BE2C (cell line): ENCODE results near the gene FAM3A.

Experiments used
- DNase-seq: peaks from one replicate; pipeline ENCODE4 v3.0.0-alpha.2; 2020
- H3K27me3 ChIP-seq: fragments of 250-450 bp; sonication (Bioruptor Pico); 2 replicates; pipeline ENCODE4 v1.5.1; 2020; ENCODE audit warnings: mild to moderate bottlenecking
- H3K36me3 ChIP-seq: fragments of 250-450 bp; sonication (Bioruptor Pico); 2 replicates; pipeline ENCODE4 v1.5.1; 2020; ENCODE audit warnings: mild to moderate bottlenecking
- H3K4me1 ChIP-seq: fragments of 250-450 bp; sonication (Bioruptor Pico); 2 replicates; pipeline ENCODE4 v1.5.1; 2020
- H3K4me3 ChIP-seq: 2 replicates; pipeline ENCODE4 v1.5.1; 2011; ENCODE audit warnings: low read depth, low read length
- H3K9me3 ChIP-seq: fragments of 250-450 bp; sonication (Bioruptor Pico); 2 replicates; pipeline ENCODE4 v1.5.1; 2020
- TF ChIP-seq, protein P1 (sequence below): IDR thresholded peaks from 2 replicates; pipeline ENCODE4 v1.5.1; 2012; ENCODE audit warnings: mild to moderate bottlenecking, low read depth, low read length

Gene FAM3A

DNA sequence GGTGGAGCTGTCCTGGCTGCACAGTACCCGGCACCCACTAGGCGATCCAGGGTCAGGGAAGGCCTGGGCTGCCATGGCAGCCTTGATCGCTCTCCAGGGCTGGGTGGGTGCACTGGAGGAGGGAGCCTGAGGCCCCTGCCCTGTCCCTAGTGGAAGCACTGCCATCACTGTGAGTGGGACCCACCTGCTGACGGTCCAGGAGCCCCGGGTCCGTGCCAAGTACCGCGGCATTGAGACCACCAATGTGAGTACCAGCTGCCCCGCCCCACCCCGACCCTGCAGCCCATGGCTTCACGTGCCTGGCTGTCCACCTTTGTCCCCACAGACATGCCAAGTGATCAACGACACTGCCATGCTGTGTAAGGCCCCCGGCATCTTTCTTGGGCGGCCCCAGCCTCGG, 49.1 kb downstream of the FAM3A start:
- Histone ChIP-seq H3K4me1 (no peaks in the 10 kb centered on the region), H3K27me3 (no peaks in the 10 kb centered on the region), H3K36me3 (no peaks in the 10 kb centered on the region; the same call in 1 of the 2 replicates), H3K4me3 (no peak overlapping the region), H3K9me3 (no peaks in the 10 kb centered on the region)
- DNase-seq = no peak
- TF ChIP-seq, protein P1, sequence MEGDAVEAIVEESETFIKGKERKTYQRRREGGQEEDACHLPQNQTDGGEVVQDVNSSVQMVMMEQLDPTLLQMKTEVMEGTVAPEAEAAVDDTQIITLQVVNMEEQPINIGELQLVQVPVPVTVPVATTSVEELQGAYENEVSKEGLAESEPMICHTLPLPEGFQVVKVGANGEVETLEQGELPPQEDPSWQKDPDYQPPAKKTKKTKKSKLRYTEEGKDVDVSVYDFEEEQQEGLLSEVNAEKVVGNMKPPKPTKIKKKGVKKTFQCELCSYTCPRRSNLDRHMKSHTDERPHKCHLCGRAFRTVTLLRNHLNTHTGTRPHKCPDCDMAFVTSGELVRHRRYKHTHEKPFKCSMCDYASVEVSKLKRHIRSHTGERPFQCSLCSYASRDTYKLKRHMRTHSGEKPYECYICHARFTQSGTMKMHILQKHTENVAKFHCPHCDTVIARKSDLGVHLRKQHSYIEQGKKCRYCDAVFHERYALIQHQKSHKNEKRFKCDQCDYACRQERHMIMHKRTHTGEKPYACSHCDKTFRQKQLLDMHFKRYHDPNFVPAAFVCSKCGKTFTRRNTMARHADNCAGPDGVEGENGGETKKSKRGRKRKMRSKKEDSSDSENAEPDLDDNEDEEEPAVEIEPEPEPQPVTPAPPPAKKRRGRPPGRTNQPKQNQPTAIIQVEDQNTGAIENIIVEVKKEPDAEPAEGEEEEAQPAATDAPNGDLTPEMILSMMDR = no peak

DNA sequence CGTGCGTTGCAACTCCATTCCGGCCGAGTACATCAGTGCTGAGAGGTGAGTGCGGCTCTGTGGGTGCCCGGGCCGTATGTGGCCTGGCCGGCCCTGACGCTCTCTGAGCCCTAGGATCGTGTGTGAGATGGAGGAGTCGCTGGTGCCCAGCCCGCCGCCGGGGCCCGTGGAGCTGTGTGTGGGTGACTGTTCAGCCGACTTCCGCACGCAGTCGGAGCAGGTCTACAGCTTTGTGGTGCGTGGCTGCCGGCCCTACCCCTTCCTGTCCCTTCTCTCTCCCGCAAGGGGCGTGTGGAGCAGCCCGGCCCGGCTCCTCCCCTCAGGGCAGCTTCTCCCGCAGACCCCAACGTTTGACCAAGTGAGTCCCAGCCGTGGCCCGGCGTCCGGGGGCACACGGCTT, 50.0 kb downstream of the FAM3A start:
- Histone ChIP-seq H3K9me3 (no peaks in the 10 kb centered on the region), H3K4me1 (no peaks in the 10 kb centered on the region), H3K27me3 (no peaks in the 10 kb centered on the region), H3K36me3 (no peaks in the 10 kb centered on the region; the same call in 1 of the 2 replicates), H3K4me3 (no peak overlapping the region)
- TF ChIP-seq, protein P1 = no peak
- DNase-seq = no peak

DNA sequence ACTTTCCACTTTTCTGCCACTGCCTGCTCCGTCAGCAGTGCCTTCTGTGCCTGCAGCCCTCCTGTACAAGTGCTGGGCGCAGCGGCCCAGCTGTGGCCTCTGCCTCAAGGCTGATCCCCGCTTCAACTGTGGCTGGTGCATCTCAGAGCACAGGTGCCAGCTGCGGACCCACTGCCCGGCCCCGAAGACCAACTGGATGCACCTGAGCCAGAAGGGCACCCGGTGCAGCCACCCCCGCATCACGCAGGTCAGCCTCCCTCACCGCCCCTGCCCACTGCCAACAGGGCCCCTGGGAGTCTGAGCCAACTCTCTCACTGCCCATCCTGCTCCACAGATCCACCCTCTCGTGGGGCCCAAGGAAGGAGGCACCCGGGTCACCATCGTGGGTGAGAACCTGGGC, 50.4 kb downstream of the FAM3A start:
- Histone ChIP-seq H3K4me3 (no peak overlapping the region), H3K9me3 (no peaks in the 10 kb centered on the region), H3K4me1 (no peaks in the 10 kb centered on the region), H3K36me3 (peaks cover 4% of the 10 kb centered on the region; the same call in 1 of the 2 replicates), H3K27me3 (no peaks in the 10 kb centered on the region)
- TF ChIP-seq, protein P1 = no peak
- DNase-seq = no peak

DNA sequence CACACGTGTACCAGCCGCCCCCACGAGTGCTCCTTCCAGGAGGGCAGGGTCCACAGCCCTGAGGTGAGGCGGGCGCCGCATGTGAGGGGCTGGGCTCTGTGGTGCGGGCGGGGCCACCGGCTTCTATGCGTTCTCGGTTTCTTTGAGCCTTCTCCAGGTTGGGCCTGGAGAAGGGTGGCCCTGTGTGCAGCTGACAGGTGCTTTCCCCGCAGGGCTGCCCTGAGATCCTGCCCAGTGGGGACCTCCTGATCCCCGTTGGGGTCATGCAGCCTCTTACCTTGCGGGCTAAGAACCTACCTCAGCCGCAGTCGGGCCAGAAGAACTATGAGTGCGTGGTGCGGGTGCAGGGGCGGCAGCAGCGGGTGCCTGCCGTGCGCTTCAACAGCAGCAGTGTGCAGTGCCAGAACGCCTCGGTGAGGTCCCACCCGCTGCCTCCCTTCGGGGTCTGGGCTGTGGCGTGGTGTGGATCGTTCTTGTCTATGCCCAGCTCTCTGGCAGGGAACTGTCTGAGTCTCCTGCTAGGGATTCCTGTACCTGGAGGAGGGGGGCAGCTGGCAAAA, 51.1 kb downstream of the FAM3A start:
- H3K36me3 ChIP-seq = peaks cover 5% of the 10 kb centered on the region; the same call in 1 of the 2 replicates
- TF ChIP-seq, protein P1 = no peak
- no peak overlapping the region for H3K4me3 ChIP-seq
- H3K27me3 ChIP-seq = no peaks in the 10 kb centered on the region
- DNase-seq = no peak
- H3K9me3 ChIP-seq = no peaks in the 10 kb centered on the region
- H3K4me1 ChIP-seq = peaks cover 1% of the 10 kb centered on the region; the same call in 1 of the 2 replicates

DNA sequence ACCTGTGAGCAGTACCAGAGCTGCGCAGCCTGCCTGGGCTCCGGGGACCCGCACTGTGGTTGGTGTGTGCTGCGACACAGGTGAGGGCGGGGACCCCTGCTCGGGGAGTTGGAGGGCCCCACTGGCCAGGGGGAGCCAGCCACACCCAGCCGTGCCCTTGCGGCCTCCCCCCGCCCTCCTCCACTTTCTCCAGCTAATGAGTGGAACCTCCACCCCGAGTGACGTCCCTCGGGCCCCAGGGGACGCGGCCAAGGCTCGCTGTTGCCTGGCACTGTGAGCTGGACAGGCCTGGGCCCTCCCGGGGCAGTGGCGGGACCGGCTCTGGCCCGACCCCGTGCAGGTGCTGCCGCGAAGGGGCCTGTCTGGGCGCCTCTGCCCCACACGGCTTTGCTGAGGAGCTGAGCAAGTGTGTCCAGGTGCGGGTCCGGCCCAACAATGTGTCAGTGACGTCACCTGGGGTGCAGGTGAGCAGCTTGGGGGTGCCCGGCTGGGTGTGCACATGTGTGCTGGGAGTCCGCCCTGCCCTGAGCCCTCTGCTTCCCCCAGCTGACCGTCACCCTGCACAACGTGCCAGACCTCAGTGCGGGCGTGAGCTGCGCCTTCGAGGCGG, 52.3 kb downstream of the FAM3A start:
- Histone ChIP-seq H3K4me3 (no peak overlapping the region), H3K36me3 (peaks cover 5% of the 10 kb centered on the region; the same call in 1 of the 2 replicates), H3K9me3 (no peaks in the 10 kb centered on the region), H3K27me3 (no peaks in the 10 kb centered on the region), H3K4me1 (peaks cover 9% of the 10 kb centered on the region)
- TF ChIP-seq, protein P1 = no peak
- no peak for DNase-seq

DNA sequence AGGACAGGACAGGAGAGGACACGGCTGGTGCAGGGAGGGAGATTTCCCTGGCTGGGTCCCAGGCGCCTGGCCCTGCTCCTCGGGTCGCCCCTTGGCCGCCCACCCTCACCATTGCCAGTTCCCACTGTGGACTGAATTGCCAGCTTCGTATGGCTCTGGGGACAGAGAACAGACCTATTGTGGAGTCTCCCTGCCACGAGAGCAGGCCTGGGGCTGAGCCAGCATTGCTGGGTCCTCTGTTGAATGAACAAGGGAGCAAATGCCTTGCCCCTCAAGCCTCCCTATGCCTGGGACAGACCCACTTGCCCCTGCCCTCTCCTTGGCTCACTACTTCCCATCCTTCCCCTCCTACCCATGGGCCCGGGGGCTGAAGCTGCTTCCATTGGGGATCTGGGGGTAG, 53.6 kb downstream of the FAM3A start:
- TF ChIP-seq, protein P1 = no peak
- H3K9me3 ChIP-seq = no peaks in the 10 kb centered on the region
- H3K36me3 ChIP-seq = peaks cover 5% of the 10 kb centered on the region; the same call in 1 of the 2 replicates

More for the DNA sequence above, 53.6 kb downstream of the FAM3A start:
- no peak for DNase-seq
- peaks cover 9% of the 10 kb centered on the region for H3K4me1 ChIP-seq
- no peak overlapping the region for H3K4me3 ChIP-seq
- no peaks in the 10 kb centered on the region for H3K27me3 ChIP-seq
